Spleen (tissue), 11 donors: ENCODE results near the gene SLC48A1. TPM values are rescaled to one million over a fixed set of nuclear protein-coding genes. Genes with fewer than 3 reads are reported as not detected.

Experiments
- DNase-seq: peaks from one replicate; pipeline ENCODE4 v3.0.0-alpha.2; 2020
- H3K27ac ChIP-seq, 8 donors: fragments of 200-600 bp; sonication (generic) in 7 of 8; 1 replicate in 4 of 8; 2 replicates in 4 of 8; pipeline versions ENCODE4 v1.5.0 to v1.8.0; 2016 to 2021; ENCODE audit warnings: inconsistent platforms in 4 of 8, mild to moderate bottlenecking in 4 of 8, moderate library complexity in 1 of 8
- H3K27me3 ChIP-seq, 7 donors: fragments of 200-600 bp; sonication (generic) in 6 of 7; replicated peaks in 1 of 7; 1 replicate in 4 of 7; 2 replicates in 3 of 7; pipeline versions ENCODE4 v1.5.0 to v1.8.0; 2016 to 2021; ENCODE audit warnings: inconsistent platforms in 3 of 7, mild to moderate bottlenecking in 1 of 7
- H3K36me3 ChIP-seq, 6 donors: fragments of 200-600 bp; sonication (generic) in 5 of 6; 1 replicate in 4 of 6; 2 replicates in 2 of 6; pipeline versions ENCODE4 v1.5.0 to v1.8.0; 2016 to 2021; ENCODE audit warnings: inconsistent platforms in 2 of 6
- H3K4me1 ChIP-seq, 6 donors: fragments of 200-600 bp; sonication (generic) in 5 of 6; 1 replicate in 3 of 6; 2 replicates in 3 of 6; pipeline versions ENCODE4 v1.5.0 to v1.8.0; 2016 to 2021; ENCODE audit warnings: inconsistent platforms in 3 of 6
- H3K4me3 ChIP-seq, 8 donors: fragments of 200-600 bp; sonication (generic) in 7 of 8; 1 replicate in 4 of 8; 2 replicates in 4 of 8; pipeline versions ENCODE4 v1.5.0 to v1.8.0; 2016 to 2021; ENCODE audit warnings: inconsistent platforms in 4 of 8, mild to moderate bottlenecking in 4 of 8, moderate library complexity in 2 of 8
- H3K9me3 ChIP-seq, 8 donors: fragments of 200-600 bp; sonication (generic) in 7 of 8; 1 replicate in 4 of 8; 2 replicates in 4 of 8; pipeline versions ENCODE4 v1.5.0 to v1.8.0; 2016 to 2021; ENCODE audit warnings: inconsistent platforms in 4 of 8
- CTCF ChIP-seq, 11 experiments: fragments of 200-600 bp in 7 of 11; fragments of 450-650 bp in 4 of 11; sonication (generic) in 4 of 11; IDR thresholded peaks in 8 of 11; conservative IDR thresholded peaks in 3 of 11; 1 replicate in 7 of 11; 2 replicates in 4 of 11; pipeline versions ENCODE4 v1.4.0 to v1.8.0; 2016 to 2021; ENCODE audit warnings: antibody characterized with exemption in 11 of 11, inconsistent platforms in 4 of 11, mild to moderate bottlenecking in 1 of 11
- POLR2A ChIP-seq, 3 donors: fragments of 450-650 bp; IDR thresholded peaks; one replicate each; pipeline ENCODE4 v1.5.1; 2017; ENCODE audit warnings: antibody characterized with exemption in 3 of 3, mild to moderate bottlenecking in 1 of 3
- POLR2AphosphoS5 ChIP-seq, 3 donors: sonication (generic); formaldehyde crosslinking; IDR thresholded peaks; one replicate each; pipeline ENCODE4 v1.5.1; 2017; ENCODE audit warnings: antibody characterized with exemption in 3 of 3
- WGBS, 5 donors: extraction: QIAGEN DNeasy Blood & Tissue Kit in 3 of 5; methylation state at CpG; one replicate each; pipeline versions ENCODE4 v1.1.5 to v1.1.7; 2013 to 2018; 5-methylcytosine and 5-hydroxymethylcytosine counted together
- intact Hi-C: fragments of 100-400 bp; cut with DNase I; formaldehyde crosslinking; loops from one replicate; pipeline ENCODE4 v1.15.0; 2023; ENCODE audit warnings: low total_unique reads
- polyA plus RNA-seq, 3 donors: library from polyadenylated mRNA; stranded (reverse); fragments of 200-250 nt; gene quantifications; one replicate each; pipeline ENCODE4 v1.2.1, GENCODE V29; 2013
- total RNA-seq, 7 donors: library from RNA; depleted of rRNA in 3 of 7; stranded (reverse); fragments of >200 nt in 3 of 7; fragmentation: NEBNext Ultra II Directional in 4 of 7; extraction: Animal tissue kit (Norgen Biotek cat#: 25700) in 4 of 7; gene quantifications; one replicate each; pipeline versions ENCODE4 v1.1.0 to v1.2.1, GENCODE V29; 2016 to 2021
- donor health status: healthy with polysubstance abuse.
- donor health status: DM: no; HTN: no; CAD: no; lungs with moderate emphysema.
- donor health status: DM: no; HTN: no; CAD: no.
- donor health status: Bipolar disorder and iron deficiency.
- donor health status: healthy.
- donor health status: DM: no; HTN: no; CAD: no.
- donor health status: DM: yes; HTN: yes; CAD: no.

Gene SLC48A1
- total and polyA plus RNA-seq, 10 donors = 8.4 to 66.4 (median 38.0) TPM

DNA sequence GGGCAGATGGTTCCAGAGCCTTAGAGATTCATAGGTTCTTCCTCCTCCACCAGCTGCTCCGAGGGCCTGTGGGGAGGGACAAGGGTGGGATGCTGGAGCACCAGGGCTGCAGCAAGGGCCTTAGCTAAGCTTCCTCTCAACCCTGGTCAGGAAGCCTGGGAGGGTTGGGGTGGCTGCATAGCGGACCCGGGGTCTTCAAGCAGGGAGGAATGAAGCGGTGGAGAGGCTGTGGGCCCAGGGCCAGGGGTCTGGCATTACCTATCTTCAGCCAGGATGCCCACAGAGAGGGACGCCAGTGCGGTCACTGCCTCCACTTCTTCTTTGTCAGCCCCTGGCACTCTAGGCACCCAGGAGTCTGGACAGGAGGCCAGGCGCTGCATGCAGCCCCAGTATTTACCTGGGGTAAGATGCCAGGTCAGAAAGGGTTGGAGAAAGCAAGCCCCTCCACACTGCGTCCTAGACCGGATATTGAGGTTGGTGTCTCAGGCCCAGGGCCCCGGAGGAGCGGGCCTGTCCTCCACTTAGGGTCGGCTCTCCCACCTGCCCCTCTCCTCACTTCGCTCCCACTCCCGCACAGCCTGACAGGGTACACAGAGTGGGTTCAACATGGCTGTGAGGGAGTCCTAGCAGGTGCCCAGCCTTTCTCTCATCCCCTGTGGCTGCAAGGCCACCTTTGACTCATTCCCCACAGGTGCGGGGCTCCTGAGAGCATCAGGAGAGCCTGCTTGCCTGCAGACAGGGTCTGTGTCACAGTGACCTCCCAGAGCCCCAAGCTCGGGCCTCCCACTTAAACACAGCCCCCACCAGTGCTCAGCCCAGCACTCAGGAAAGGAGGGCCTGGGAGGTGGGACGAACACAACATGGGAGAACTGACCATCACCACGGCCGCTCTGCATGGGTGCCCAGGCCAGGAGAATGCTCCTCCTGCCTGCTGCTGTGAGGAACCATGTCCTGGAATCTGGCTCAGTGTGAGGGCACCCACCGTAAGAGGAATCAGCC, 11.1 kb downstream of the SLC48A1 start:
- H3K27me3 ChIP-seq = no peaks in the 10 kb centered on the region
- no peaks in the 10 kb centered on the region for H3K9me3 ChIP-seq
- peak overlapping the region in 1 of 8 donors; percentile 51 for H3K27ac ChIP-seq
- WGBS, 5 donors = 85 to 96% (median 88%) methylated on average over 10 to 20 of the region's 20 CpGs
- no peak for TF ChIP-seq POLR2A (IDR thresholded peaks at IDR 0.05)
- TF ChIP-seq POLR2AphosphoS5 (IDR thresholded peaks at IDR 0.05) = peak in 2 of 3 donors; percentile 24 to 66
- no peak for TF ChIP-seq CTCF (IDR thresholded peaks at IDR 0.05 in 8 of 11, conservative IDR thresholded peaks at IDR 0.05 in 3 of 11)
- peaks cover 10 to 93% (median 75%) of the 10 kb centered on the region in 6 donors for H3K36me3 ChIP-seq
- intact Hi-C loops = no loop called here
- H3K4me1 ChIP-seq = peaks cover 4 to 31% (median 17%) of the 10 kb centered on the region in 6 donors
- peak; percentile 67 for DNase-seq
- no peak overlapping the region for H3K4me3 ChIP-seq

DNA sequence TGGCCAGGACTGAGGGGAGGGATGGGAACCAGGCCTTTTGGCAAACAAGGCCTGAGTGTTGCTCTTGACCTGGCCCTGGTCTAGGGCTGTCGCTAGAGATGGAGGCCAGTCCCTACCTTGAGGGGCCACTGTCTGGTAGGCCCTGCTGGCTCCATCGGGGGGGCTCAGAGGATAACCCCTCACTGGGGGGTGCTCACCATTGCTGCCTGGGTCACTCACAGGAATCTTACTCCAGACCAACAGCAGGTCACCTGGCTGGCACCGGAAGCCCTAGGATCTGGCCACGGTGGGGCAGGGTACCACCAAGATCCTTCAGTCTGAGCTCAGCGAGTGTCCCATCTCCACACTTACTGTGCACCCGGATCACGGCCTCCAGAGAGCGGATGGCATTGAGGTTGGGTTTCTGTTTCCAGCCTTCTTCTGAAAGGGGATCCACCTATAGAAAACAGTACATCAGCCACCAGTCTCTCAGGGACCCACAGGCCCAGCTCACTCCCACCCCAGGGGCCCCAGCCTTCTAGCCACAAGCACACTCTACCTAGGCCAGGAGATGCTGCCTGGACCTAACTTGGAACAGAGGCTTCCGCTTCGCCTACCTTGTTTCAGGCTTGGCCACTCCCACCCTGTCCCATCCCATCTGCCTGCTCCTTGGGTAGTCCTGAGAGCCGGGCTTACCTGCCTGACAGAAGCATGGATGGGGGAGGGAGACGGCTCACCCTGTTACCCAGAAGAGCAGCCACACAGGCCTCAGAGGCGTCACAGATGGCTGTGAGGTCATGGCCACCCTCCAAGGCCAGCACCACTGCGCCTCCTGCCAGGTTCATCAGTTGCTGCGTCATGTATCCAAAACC, 12.2 kb downstream of the SLC48A1 start:
- WGBS, 5 donors = 86 to 96% (median 90%) methylated on average over 14 to 15 of the region's 15 CpGs
- Histone ChIP-seq H3K27me3 (no peaks in the 10 kb centered on the region), H3K9me3 (no peaks in the 10 kb centered on the region), H3K36me3 (peaks cover 16 to 100% (median 87%) of the 10 kb centered on the region in 6 donors), H3K27ac (peak overlapping the region in 5 of 8 donors; percentile 6 to 61 (median 25)), H3K4me1 (peaks cover 0 to 20% (median 7%) of the 10 kb centered on the region in 6 donors), H3K4me3 (no peak overlapping the region)
- intact Hi-C loops = no loop called here
- TF ChIP-seq CTCF (IDR thresholded peaks at IDR 0.05 in 8 of 11, conservative IDR thresholded peaks at IDR 0.05 in 3 of 11) (no peak), POLR2AphosphoS5 (IDR thresholded peaks at IDR 0.05) (peak in 1 of 3 donors; percentile 25), POLR2A (IDR thresholded peaks at IDR 0.05) (no peak)
- peak; percentile 67 for DNase-seq

DNA sequence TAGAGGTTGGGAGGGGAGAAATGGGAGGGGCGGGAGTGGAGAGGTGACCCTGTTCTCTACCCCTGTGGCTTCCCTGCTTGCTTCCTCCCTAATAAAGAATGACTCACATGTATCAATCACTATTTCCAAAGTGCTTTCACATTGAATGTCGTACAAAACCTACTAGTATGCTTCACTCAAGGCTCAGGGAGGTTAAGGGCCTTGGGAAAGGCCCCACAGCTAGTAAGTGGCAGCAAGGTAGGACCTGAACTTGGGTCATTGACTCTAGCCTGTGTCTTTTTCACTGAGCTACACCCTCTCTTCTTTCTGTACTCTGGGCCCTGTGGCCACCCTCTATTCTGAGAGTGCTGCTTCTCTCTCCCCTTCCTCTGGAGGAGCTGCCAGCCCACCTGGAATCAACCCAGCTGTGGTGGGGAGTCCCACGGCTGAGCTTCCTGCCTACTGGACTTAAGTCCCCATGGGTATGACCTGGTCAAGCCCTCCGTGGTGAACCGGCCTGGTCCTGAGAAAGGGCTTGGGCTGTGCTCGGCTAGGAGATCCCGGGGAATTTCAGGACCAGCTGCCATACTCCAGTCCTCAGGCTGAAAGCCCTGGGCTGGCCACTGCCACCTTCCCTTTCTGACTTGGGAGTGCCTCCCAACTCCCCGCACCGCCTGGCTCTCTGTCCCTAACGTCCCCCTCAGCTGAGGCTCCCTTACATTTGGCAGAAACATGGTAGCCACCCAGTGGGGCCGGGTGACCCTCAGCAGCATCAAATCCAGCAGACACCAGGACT, 13.0 kb downstream of the SLC48A1 start:
- H3K4me3 ChIP-seq = no peak overlapping the region
- H3K4me1 ChIP-seq = peaks cover 0 to 23% (median 3%) of the 10 kb centered on the region in 6 donors
- peak in 1 of 3 donors; percentile 49 for TF ChIP-seq POLR2AphosphoS5 (IDR thresholded peaks at IDR 0.05)
- TF ChIP-seq CTCF (IDR thresholded peaks at IDR 0.05 in 8 of 11, conservative IDR thresholded peaks at IDR 0.05 in 3 of 11) = no peak
- H3K27me3 ChIP-seq = no peaks in the 10 kb centered on the region
- peak overlapping the region in 6 of 8 donors; percentile 6 to 61 (median 27) for H3K27ac ChIP-seq
- peaks cover 16 to 100% (median 94%) of the 10 kb centered on the region in 6 donors for H3K36me3 ChIP-seq
- no peaks in the 10 kb centered on the region for H3K9me3 ChIP-seq
- intact Hi-C loops = no loop called here
- WGBS, 5 donors = 75 to 87% (median 85%) methylated on average over 11 of the region's 11 CpGs
- no peak for DNase-seq
